Loucy (cell line): ENCODE results near the gene IDI2.

Experiments used
- CTCF ChIP-seq: fragments of 200-600 bp; sonication (generic); conservative IDR thresholded peaks from 2 replicates; pipeline ENCODE4 v1.5.1; 2014; ENCODE audit warnings: mild to moderate bottlenecking, antibody characterized with exemption, low read length
- EZH2phosphoT487 ChIP-seq: fragments of 200-600 bp; IDR thresholded peaks from 2 replicates; pipeline ENCODE4 v1.6.1; 2018; ENCODE audit warnings: antibody characterized with exemption, mild to moderate bottlenecking, moderate library complexity, borderline replicate concordance

- no peak for TF ChIP-seq CTCF
- TF ChIP-seq EZH2phosphoT487 = no peak
These were observed 56.0 kb downstream of the IDI2 start for GRCh38 chr10:969473-970150.
